HG03342 (cell line): ENCODE results near the gene FAM216B.
"Not testable (repeated sequence)": the region's sequence is repeated elsewhere in the genome, so short reads cannot be mapped to it uniquely, and the experiment has no call there.

Source experiments
- ATAC-seq: cut with Tn5 transposase; IDR thresholded peaks from one replicate; pipeline ENCODE4 v1.9.1; 2021; ENCODE audit warnings: mild to moderate bottlenecking, moderate library complexity; ENCODE audit not compliant: unreplicated experiment

FAM216B gene

DNA sequence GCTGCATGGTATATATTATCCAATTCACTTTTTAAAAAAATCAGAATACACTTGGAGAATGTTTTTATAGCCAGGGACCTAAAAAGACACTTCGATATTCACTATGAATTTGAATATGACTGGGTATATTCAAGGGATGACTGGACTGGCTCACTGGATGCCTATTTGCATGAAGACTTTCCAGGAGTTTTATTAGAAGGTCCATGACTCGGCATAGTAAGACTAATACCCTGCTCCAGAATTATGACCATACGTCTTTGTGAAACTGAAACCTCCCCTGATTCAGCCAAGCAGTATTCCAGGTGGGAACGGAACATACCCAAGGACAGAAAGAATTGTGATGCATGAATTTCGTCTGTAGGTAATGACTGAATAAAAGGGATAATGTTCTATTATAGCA lies 3.9 kb upstream of the FAM216B start:
- no peak for ATAC-seq

DNA sequence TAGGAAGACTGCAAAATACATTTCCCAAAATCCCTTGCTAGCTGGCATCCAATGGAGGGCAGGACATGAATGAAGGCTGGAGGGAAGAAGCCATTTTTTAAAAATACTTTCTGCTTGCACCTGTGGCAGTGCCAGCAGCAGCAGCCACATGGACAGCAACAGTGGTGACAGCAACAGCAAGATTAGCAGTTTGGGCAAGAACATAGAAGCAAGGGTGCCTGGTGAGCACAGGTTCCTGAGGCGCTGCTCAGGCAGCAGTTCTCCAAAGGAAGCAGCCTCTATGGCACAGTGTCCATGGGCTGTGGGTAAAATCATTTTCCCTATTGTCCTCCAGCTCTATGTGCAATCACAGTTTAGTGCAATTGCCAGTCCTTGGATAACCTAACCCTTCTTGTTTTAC lies 1.3 kb upstream of the FAM216B start:
- no peak for ATAC-seq

DNA sequence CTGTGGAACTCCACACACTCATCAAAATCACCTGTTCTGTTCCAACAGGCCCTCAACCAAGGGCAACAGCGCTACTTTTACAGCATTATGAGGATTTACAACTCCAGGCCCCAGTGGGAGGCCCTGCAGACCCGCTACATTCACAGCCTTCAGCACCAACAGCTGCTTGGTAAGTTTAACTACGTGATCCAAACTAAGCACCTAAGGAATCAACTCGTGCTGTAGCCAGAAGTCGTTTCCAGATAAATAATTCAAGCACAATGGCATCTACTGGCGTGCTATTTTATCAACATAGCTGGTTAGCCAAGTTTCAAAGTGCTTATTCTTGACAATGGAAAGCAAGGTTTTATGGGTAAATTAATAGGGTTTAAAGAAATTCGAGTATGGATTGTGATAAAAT lies 5.3 kb downstream of the FAM216B start:
- ATAC-seq = no peak

DNA sequence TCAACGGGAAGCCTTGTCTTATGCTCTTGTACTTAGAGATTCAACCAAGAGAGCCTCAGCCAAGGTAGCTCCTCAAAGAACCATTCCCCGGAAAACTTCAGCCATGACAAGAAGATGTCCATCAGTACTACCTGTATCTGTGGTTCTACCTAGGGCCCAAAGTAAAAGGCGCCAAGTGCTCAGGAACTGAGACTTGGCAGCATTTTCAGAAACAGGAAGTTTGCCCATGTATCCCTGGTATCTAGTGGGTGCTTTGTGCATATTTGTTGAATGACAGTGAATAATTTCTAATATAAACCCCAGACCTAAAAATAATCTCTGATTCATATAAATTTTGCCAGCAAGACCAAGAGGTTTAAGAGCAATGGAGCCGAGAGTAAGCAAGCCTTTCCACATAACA lies 7.2 kb downstream of the FAM216B start:
- no peak for ATAC-seq

DNA sequence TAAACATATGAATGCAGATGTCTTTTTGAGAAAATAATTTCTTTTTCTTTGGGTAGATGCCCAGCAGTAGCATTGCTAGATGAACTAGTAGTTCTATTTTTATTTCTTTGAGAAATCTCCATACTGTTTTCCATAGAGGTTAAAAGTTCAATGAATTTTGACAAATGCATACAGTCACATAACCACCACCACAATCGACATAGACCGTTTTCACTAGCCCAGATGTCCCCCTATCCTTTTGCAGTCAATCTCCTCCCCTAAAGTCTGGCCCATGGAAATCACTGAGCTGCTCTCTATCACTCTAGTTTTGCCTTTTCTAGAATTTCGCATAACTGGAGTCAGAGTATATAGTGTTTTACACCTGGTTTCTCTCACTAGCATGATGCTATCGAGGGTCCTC lies 10.8 kb downstream of the FAM216B start:
- ATAC-seq = no peak

DNA sequence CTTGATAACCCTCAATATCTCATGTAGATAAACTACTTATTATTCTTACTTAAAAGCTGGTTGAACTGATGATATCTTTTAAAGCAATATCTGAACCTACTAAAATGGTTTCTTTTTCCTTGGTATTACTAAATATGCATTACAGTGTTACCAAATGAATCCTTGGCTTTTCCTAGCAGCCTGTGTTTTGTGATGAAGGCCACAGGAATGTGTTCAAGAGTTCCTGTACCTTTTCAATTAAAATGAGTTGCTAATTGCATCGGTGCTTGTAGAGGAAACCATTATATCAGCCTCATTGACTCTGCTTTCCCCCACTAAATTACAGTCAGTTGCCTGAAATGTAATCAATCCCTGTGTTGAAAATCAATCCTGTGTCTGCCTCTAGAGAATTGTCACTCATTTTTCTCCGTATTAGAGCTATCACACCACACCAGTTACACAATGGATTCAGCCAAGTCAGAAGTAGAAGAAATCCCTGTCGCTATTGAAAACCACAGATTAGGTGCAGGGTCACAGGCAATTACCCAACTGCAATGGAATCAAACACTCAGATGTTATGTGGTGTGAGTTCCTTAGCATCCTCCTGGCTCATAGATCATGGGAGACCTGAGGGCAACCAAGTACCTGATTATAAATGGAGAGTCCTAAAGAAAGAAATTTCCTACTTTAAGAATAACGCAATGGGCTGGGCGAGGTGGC lies 13.3 kb downstream of the FAM216B start:
- no peak for ATAC-seq

DNA sequence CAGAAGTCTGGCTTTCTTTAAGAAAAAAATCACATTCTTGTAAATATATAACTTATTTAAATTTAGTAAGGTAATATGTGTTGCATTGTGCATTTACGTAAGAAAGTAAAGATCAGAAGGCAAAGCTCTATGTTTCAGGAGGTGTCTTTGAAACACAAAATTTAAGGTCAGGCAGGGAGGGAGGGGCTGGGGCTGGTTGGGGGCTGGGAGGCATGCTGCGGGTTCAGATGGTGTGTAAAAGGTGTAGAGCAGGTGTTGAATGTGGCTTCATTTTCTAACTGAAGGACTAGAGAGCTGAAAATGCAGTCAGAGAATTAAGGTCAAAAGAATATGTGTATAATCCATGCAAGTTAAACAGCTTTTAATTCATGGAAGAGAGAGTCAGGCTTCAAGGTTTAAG lies 14.3 kb downstream of the FAM216B start:
- ATAC-seq = no peak

GRCh38 chr13:42796747-42797356 lies 15.5 kb downstream of the FAM216B start:
- ATAC-seq = no peak

DNA sequence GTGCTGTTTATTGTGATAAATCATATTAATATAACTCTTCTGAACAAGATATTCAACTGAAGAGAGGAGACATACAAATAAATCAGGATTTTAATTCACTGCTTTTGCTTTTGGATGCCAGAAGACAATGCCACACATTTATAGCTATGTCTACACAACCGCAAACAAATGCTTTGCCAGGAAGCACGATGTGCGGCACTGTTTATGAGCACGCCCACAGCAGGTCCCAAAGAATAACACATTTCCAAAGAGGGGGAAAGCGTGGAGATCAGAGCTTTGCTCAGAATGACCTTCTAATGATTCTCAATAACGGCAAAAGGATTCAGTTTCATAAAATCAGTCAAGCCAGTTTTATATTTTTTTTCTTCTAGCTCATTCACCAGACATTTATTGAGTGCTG lies 16.7 kb downstream of the FAM216B start:
- no peak for ATAC-seq

GRCh38 chr13:42800109-42800643 lies 18.8 kb downstream of the FAM216B start:
- no peak for ATAC-seq

DNA sequence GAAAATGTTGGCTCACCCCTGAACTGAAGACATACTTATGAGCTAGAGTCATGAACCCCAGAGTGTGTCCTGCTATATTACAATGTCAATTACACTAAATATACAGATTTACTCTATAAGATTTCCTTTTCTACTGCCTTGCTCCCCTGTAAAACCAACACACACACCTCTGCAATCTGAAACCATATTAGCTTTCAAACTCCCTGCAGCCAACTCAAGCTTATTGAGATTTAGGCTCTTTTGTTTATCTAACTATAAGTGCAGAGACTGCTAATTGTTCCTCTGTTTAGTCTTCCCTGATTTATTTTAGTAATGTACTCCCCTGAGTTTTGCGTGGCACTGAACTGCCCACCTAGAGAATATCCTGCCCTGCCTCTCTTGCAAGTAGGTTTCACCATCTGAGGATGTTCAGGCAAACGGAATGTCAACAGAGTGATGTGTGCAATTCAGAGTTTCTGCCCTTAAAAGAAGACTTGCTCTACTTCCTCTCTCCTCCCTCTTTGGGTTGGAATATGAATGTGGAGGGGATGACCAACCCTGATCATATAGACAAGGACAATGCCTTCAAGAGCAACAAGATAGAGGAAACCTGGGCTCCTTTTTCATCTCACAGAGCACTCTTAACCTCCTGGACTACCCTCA lies 22.3 kb downstream of the FAM216B start:
- ATAC-seq = no peak

DNA sequence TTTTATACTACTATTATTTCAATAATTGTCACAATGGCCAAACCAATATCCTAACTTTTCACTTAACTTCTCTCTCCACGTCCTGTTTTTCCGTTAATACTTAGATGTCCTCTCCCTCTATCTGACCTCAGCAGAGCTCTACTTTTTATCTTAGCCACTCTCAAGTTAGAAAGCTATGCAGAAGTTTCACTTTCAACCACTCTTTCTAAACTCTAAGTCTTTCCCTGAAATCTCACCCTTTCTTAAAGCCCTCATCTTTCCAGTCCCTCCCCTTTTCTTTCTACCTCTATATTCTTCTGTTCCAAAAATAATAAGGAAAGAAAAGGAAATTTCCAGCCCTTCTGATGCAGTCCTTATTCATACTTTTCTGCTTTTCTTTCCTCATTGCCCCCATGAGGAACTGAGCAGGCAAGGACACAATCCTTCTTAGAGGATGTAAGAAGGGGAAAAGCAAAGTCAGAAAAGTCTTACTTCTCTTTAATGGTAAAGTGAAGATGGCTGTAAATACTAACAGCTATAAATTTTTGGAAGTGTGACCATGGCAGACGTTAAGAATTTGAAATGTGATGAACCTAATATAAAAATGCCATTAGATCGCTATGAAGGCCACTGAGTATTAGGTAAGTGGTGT lies 23.0 kb downstream of the FAM216B start:
- no peak for ATAC-seq

- no peak for ATAC-seq
Observed at GRCh38 chr13:42807241-42807640, 25.9 kb downstream of the FAM216B start.

DNA sequence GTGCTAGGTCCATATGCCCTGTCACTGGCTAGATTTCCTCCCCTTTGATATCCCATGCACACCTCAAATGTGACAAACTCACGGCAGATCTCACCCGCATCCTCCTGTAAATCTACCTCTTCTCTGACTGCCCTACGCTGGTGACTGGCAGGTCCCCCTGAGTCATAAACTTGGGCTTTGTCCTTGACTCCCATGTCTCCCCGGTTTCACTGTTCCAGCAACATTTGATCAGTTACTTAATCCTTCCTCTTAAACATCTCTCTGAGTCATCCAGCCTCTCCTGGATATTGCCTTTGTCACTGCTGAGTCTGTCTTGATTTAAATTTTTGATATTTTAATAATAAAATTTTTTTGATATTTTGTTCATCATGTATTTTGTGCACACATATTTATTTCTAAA lies 26.5 kb downstream of the FAM216B start:
- ATAC-seq = no peak

DNA sequence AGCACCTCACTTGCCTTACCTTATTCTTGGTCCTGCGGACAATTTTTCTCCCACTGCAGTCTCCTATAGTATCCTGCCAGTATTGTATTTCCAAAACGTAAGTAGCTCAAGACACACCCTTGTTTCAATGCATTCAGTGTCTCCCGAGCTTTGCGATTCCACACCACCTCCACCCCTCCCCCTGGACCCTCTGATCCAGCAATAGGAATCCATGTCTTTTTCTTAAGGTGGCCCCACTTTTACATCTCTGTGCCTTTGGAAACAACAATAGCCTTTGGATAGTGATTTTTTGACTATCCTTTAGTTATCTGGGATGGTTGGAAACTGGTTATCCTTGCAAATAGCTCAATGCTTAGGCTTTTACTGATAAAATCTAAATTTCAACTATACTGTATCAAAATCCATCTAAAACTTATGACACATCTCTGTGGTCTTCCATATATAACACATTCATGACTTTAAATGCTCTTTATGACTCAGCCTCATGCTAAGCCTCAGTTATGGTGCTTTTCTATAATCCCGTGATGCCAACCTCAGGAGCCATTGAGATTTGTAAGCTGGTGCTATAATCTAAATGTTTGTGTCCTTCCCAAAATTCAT lies 27.1 kb downstream of the FAM216B start:
- no peak for ATAC-seq

- ATAC-seq = no peak
Observed at GRCh38 chr13:42812316-42812715, 30.9 kb downstream of the FAM216B start.

- ATAC-seq = no peak
Observed at GRCh38 chr13:42814868-42815267, 33.5 kb downstream of the FAM216B start.

GRCh38 chr13:42815681-42816080 lies 34.3 kb downstream of the FAM216B start:
- no peak for ATAC-seq

- no peak for ATAC-seq
Observed at GRCh38 chr13:42816538-42816937, 35.2 kb downstream of the FAM216B start.

GRCh38 chr13:42819687-42820086 lies 38.3 kb downstream of the FAM216B start:
- not testable (repeated sequence) for ATAC-seq

GRCh38 chr13:42820451-42820850 lies 39.1 kb downstream of the FAM216B start:
- ATAC-seq = no peak
